Measurements from ENCODE around the gene CFAP61.

GRCh38 chr20:20266552-20266951, 214.2 kb downstream of the CFAP61 start:
- TF ChIP-seq CTCF (IDR thresholded peaks at IDR 0.05; ENCODE audit: insufficient read depth, low read depth, low read length) (no peak), EZH2 (IDR thresholded peaks at IDR 0.05; ENCODE audit: insufficient read depth, low read length) (no peak)

Data from astrocyte (in vitro differentiated cells and primary cell).